GM10266 (cell line): ENCODE data around the gene PALLD.

Source experiments
- DNase-seq: peaks from one replicate; pipeline ENCODE4 v3.0.0; 2012; ENCODE audit errors: extremely low spot score
- TF ChIP-seq, protein P1 (sequence below): IDR thresholded peaks from 2 replicates; pipeline ENCODE4 v1.5.1; 2012; ENCODE audit warnings: mild to moderate bottlenecking, low read depth; ENCODE audit not compliant: control insufficient read depth, insufficient read depth; ENCODE audit errors: missing control alignments

PALLD gene

GRCh38 chr4:168621806-168622589 is 125.1 kb downstream of the PALLD start:
- no peak for DNase-seq
- TF ChIP-seq, protein P1, sequence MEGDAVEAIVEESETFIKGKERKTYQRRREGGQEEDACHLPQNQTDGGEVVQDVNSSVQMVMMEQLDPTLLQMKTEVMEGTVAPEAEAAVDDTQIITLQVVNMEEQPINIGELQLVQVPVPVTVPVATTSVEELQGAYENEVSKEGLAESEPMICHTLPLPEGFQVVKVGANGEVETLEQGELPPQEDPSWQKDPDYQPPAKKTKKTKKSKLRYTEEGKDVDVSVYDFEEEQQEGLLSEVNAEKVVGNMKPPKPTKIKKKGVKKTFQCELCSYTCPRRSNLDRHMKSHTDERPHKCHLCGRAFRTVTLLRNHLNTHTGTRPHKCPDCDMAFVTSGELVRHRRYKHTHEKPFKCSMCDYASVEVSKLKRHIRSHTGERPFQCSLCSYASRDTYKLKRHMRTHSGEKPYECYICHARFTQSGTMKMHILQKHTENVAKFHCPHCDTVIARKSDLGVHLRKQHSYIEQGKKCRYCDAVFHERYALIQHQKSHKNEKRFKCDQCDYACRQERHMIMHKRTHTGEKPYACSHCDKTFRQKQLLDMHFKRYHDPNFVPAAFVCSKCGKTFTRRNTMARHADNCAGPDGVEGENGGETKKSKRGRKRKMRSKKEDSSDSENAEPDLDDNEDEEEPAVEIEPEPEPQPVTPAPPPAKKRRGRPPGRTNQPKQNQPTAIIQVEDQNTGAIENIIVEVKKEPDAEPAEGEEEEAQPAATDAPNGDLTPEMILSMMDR: no peak

DNA sequence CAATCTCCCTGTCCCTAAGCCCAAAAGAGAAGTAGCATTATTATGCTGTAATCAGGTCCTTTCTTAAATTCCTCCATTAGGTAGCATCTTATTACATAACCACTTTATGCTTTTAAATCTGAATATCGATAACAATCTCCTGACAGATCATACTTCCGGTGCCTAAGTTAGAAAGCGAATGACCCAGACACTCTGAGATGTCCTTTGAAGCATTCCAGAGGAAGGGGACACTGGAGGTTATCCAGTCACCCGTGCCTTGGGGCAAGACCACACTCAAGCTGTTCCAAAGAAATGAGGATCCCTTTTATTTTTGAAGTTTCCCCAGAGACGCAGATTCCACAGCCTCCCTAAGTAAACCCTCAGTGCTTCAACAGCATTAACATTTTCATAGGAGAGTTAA is 125.7 kb downstream of the PALLD start:
- no peak for DNase-seq
- TF ChIP-seq, protein P1: no peak

GRCh38 chr4:168623011-168623410 is 126.2 kb downstream of the PALLD start:
- TF ChIP-seq, protein P1: no peak
- no peak for DNase-seq

DNA sequence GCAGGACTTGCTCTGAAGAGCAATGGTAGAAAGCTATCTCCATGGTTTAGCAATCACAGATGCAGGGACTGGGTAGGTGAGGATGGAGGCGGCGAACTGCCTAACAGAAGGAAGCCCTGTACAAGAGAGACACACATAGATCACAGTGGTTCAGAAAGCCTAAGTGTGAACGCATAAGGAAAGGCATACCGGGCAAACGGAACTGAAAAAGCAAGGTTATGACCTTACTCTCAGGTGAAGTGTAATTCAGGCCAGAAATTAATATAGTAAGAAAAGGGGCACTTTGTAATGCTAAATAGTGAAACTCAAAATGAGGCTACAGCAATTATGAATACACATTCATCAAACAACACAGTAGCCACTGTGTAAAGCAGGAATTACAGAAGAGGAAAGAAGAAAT is 126.6 kb downstream of the PALLD start:
- DNase-seq: no peak

DNA sequence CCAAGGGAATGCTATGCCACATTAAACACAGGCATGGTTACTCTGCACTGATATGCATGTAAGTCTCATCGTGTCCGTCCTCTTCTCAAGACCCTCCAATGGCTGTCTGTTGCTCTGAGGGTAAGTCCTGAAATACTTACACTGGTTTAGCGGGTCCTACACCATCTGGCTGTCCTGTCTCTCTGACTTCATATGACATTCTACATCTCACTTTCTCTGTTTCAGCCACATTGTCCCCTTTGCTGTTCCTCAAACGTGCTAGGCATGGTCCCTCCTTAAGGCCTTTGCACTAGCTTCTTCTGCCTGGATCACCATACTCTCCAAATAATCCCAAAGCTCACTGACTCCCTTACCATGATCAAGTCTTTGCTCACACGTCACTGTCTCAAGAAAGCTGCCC is 131.4 kb downstream of the PALLD start:
- no peak for DNase-seq
- TF ChIP-seq, protein P1: no peak

More for the DNA sequence above, 126.6 kb downstream of the PALLD start:
- TF ChIP-seq, protein P1: no peak

DNA sequence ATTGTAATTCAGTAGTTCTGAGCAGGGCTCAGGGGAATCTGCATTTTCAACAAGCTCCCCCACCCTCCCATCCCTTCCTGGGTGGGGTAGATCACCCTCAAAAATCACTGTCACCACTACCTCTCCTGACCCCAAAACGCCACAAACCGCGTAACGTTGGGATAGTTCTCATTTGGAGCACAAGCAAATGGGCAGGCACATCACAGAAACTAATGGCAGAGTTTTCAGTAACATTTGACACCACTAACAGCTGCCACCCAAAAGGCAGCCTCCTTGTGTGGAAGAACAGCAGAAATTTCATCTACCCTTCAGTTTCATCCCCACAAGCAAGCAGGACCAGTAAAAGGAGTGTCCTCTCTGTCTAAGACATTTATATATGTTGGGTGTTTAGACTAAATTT is 132.7 kb downstream of the PALLD start:
- TF ChIP-seq, protein P1: no peak
- DNase-seq: no peak

DNA sequence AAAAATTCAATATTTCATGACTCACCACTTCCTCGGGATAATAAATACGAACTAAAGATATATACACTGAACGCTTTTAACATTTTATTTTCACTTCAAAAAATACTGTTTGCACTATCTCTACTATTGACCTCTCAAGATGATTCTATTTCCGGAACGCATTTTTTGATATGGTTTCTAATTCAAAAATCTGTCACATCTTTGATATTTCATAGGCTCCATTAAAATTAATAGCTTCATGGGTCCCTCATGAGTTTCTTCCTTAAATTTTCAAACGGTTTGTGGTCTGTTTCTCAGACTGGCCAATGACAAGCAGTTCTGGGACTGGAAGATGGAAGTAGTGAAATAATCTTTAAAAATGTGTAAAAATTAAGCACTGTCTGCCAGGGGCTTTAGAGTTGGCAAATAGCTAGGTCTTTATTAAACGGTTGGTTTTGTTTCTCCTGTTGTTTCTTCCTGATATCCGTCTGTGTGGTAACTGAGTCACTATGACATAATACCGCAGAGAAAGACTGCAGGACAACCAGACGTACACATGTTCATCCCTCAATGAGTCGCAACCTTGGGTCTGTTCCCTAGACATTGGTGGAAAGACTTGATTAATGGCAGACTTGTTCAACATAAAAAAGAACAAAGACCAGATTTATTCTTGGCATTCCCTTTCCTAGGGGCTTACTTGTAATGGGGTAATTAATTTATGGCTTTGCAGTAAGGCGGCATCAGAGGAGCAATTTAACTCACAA is 133.8 kb downstream of the PALLD start:
- TF ChIP-seq, protein P1: no peak
- DNase-seq: peak; percentile 16
